Right atrium auricular region (tissue), 2 donors: ENCODE data around the gene PHC2. TPM values are rescaled to one million over a fixed set of nuclear protein-coding genes. Genes with fewer than 3 reads are reported as not detected.

Experiments used
- DNase-seq: peaks from one replicate; pipeline ENCODE4 v3.0.0-alpha.2; 2019; ENCODE audit warnings: low spot score
- H3K27ac ChIP-seq, 2 donors: fragments of 200-600 bp; sonication (generic); 1 replicate in 1 of 2; 2 replicates in 1 of 2; pipeline ENCODE4 v1.5.1; 2016 to 2019
- H3K27me3 ChIP-seq, 2 donors: fragments of 200-600 bp; sonication (generic); one replicate each; pipeline versions ENCODE4 v1.5.1 to v1.6.0; 2017 to 2019
- H3K36me3 ChIP-seq: fragments of 200-600 bp; sonication (generic); one replicate; pipeline ENCODE4 v1.5.1; 2016
- H3K4me1 ChIP-seq, 2 donors: fragments of 200-600 bp; sonication (generic); one replicate each; pipeline versions ENCODE4 v1.5.1 to v1.6.0; 2017 to 2019
- H3K4me3 ChIP-seq, 2 donors: fragments of 200-600 bp; sonication (generic); 1 replicate in 1 of 2; 2 replicates in 1 of 2; pipeline ENCODE4 v1.5.1; 2017 to 2019; ENCODE audit warnings: mild to moderate bottlenecking in 1 of 2, moderate library complexity in 1 of 2
- H3K9me3 ChIP-seq, 2 donors: fragments of 200-600 bp; sonication (generic); one replicate each; pipeline ENCODE4 v1.5.1; 2019
- total RNA-seq, 2 donors: library from RNA; depleted of rRNA; stranded (reverse); fragments of >200 nt; gene quantifications; one replicate each; pipeline ENCODE4 v1.1.0, GENCODE V29; 2016
- TF ChIP-seq, protein P1 (sequence below), 2 donors: fragments of 200-600 bp; sonication (generic); IDR thresholded peaks; one replicate each; pipeline ENCODE4 v1.5.1; 2019; ENCODE audit warnings: antibody characterized with exemption in 2 of 2

The PHC2 gene
- total RNA-seq, 2 donors from 2014 or later: 98.4 to 144 TPM

DNA sequence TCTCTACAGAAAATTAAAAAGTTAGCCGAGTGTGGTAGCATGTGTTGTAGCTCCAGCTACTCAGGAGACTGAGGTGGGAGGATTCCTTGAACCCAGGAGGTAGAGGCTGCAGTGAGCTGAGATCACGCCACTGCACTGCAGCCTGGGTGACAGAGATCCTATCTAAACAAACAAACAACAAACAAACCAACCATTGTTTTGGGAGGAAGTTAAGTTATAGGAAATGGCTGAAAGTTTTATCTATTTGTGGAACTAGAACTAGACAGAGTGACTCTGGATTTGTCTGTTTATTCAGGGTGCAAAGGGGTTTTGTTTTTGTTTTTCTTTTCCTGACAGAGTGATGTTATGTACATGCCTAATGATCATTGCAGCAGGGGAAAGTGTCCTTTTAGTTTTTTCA, 143.6 kb downstream of the PHC2 start:
- Histone ChIP-seq H3K36me3 (peaks cover 30% of the 10 kb centered on the region), H3K4me3 (no peak overlapping the region), H3K27ac (no peak overlapping the region), H3K27me3 (no peaks in the 10 kb centered on the region), H3K4me1 (peaks cover 0 to 20% of the 10 kb centered on the region in 2 donors), H3K9me3 (no peaks in the 10 kb centered on the region)
- DNase-seq: no peak
- TF ChIP-seq, protein P1, sequence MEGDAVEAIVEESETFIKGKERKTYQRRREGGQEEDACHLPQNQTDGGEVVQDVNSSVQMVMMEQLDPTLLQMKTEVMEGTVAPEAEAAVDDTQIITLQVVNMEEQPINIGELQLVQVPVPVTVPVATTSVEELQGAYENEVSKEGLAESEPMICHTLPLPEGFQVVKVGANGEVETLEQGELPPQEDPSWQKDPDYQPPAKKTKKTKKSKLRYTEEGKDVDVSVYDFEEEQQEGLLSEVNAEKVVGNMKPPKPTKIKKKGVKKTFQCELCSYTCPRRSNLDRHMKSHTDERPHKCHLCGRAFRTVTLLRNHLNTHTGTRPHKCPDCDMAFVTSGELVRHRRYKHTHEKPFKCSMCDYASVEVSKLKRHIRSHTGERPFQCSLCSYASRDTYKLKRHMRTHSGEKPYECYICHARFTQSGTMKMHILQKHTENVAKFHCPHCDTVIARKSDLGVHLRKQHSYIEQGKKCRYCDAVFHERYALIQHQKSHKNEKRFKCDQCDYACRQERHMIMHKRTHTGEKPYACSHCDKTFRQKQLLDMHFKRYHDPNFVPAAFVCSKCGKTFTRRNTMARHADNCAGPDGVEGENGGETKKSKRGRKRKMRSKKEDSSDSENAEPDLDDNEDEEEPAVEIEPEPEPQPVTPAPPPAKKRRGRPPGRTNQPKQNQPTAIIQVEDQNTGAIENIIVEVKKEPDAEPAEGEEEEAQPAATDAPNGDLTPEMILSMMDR (IDR thresholded peaks at IDR 0.05): no peak

DNA sequence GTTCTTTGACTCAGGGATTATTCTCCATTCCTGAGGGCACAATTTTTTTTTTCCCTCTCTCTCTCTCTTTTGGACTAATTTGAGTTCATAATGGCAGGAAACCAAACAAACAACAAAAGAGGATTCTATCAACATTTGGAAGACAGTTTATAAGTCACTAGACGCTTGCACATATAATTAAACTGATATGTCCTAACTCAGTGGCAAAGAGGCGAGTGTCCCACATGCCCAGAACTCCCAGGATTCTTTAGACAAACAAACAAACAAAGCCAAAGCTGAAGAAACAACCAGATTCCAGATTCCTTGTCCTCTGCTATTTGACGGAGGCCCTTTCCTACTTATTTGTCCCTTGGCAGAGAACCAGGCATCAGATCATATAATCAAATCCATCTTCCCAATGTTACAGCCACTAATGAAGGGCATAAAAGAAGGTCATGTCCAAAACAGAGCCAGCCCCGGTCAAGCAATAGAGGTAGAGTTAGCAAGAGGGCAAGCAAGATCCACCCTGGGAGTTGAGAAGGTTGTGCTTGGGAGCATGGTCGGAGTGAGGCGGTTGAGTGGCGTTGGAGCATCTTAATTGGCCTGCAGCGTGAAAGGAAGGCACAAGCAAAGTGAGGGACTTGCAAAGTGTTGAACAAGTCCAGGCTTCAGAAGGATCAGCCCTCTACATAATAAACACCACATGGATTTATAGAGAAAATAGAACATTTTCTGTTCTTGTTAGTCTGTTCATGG, 144.3 kb downstream of the PHC2 start:
- TF ChIP-seq, protein P1 (IDR thresholded peaks at IDR 0.05): no peak
- Histone ChIP-seq H3K27ac (no peak overlapping the region), H3K4me1 (peaks cover 0 to 20% of the 10 kb centered on the region in 2 donors), H3K27me3 (no peaks in the 10 kb centered on the region), H3K36me3 (peaks cover 37% of the 10 kb centered on the region), H3K9me3 (no peaks in the 10 kb centered on the region), H3K4me3 (no peak overlapping the region)
- DNase-seq: no peak

DNA sequence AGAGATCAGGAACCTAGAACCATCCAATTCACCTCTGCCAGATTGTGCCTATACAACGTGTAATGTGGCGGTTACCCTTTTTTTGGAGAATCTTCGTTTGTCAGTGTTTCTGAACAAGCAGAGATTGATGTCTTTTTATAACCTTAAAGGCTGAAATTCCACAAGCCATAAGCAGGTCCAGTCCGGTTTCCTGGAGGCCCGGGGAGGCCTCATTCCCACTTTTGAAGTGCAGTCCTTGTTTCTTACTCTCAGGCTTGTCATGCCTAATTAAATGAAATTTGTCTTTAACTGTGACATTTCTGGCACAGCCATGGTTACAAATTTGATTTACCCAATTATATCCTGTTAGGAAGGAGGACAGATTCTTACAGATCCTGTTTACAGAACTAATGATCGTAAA, 146.8 kb downstream of the PHC2 start:
- no peak overlapping the region for H3K4me3 ChIP-seq
- H3K36me3 ChIP-seq: peaks cover 60% of the 10 kb centered on the region
- TF ChIP-seq, protein P1 (IDR thresholded peaks at IDR 0.05): no peak
- DNase-seq: no peak
- no peak overlapping the region for H3K27ac ChIP-seq
- H3K27me3 ChIP-seq: no peaks in the 10 kb centered on the region
- H3K4me1 ChIP-seq: peaks cover 0 to 12% of the 10 kb centered on the region in 2 donors
- H3K9me3 ChIP-seq: no peaks in the 10 kb centered on the region

DNA sequence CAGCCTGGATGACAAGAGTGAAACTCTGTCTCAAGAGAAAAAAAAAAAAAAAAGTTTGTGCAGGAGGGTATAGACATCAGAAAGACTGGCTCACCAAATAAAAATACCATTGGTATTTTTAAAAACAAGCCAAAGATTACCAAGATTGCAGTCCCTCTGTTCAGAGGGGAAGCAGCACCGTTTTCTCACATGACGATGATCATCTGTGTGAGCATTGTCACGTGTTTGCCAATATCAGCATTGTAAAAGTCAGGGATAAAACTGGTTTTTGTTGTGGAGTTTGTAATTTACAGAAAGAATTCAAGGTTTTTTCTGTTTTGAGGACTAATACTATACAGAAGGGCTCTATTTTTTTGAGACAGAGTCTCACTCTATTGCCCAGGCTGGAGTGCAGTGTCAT, 148.1 kb downstream of the PHC2 start:
- DNase-seq: no peak
- Histone ChIP-seq H3K27ac (no peak overlapping the region), H3K4me3 (no peak overlapping the region), H3K4me1 (peaks cover 0 to 9% of the 10 kb centered on the region in 2 donors), H3K27me3 (no peaks in the 10 kb centered on the region), H3K36me3 (peaks cover 68% of the 10 kb centered on the region), H3K9me3 (no peaks in the 10 kb centered on the region)
- TF ChIP-seq, protein P1 (IDR thresholded peaks at IDR 0.05): no peak

DNA sequence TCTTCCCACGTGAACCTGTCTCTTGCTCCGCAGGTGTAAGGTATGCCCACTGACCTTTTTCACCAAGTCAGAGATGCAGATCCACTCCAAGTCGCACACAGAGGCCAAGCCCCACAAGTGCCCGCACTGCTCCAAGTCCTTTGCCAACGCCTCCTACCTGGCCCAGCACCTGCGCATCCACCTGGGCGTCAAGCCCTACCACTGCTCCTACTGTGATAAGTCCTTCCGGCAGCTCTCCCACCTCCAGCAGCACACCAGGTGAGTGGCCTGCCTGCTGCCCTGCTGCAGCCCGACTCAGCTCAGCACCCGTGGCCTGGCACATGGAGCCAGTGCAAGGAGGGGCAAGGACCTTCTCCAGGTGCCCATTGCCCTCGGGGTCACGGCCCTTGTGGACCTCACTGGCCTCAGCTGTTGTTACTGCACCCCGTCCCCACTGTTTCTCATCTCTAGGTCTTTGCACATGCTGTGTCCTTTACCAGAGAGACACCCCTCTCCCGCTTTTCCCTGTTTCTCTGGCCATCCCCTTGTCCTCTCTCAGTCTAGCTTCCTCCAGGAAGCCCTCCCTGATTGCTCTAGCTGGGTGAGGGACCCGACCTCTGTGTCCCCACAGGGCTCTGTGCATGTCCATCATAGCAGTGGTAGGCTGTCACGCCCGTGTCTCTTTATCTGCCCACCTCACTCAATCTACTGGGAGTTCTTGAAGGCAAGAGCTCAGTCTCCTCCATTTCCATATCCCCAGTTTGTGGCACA, 149.2 kb downstream of the PHC2 start:
- no peak for DNase-seq
- H3K9me3 ChIP-seq: no peaks in the 10 kb centered on the region

More for the DNA sequence above, 149.2 kb downstream of the PHC2 start:
- Histone ChIP-seq H3K36me3 (peaks cover 79% of the 10 kb centered on the region), H3K4me1 (peaks cover 0 to 4% of the 10 kb centered on the region in 2 donors), H3K27me3 (no peaks in the 10 kb centered on the region), H3K4me3 (no peak overlapping the region), H3K27ac (no peak overlapping the region)
- TF ChIP-seq, protein P1 (IDR thresholded peaks at IDR 0.05): no peak
